HepG2 (cell line): ENCODE data around the gene CADM2. TPM values are rescaled to one million over a fixed set of nuclear protein-coding genes. Genes with fewer than 3 reads are reported as not detected.

Experiments
- ATAC-seq: fragments of 200-7000 bp; cut with Tn5 transposase; 3 replicates; pipeline ENCODE4 v1.9.1; 2020; ENCODE audit warnings: mild to moderate bottlenecking, moderate library complexity
- BruUV-seq: library from RNA; stranded (reverse); fragments of 400-500 nt; replicated peaks from 2 replicates; lab custom pipeline; 2021; lab: Mats Ljungman, UMichigan
- CTCF ChIA-PET: fragments of 300-600 bp; formaldehyde crosslinking; extraction: SDS; loops from one replicate; lab custom pipeline; 2021; ENCODE audit warnings: low total read pairs, inconsistent platforms, low intra/inter-chr PET ratio; lab: Yijun Ruan, JAX
- POLR2A ChIA-PET: fragments of 350-600 bp; sonication (Branson Sonifier 250); formaldehyde crosslinking; loops from one replicate; lab custom pipeline; 2020; ENCODE audit warnings: antibody characterized with exemption, inconsistent platforms; lab: Yijun Ruan, JAX
- DNase-seq: peaks from one replicate; pipeline ENCODE4 v3.0.0-alpha.2; 2015; ENCODE audit warnings: low spot score
- FAIRE-seq: peaks from 3 replicates; lab custom pipeline; 2011; peaks lifted over from hg19 to GRCh38; lab: Jason Lieb, UNC
- H2AFZ ChIP-seq: one replicate; pipeline ENCODE4 v1.6.1; 2011; ENCODE audit warnings: low read length, inconsistent platforms
- H3K27ac ChIP-seq: fragments of 300-600 bp; 3 replicates; pipeline ENCODE4 v1.8.0; 2011; ENCODE audit warnings: mixed run types, mild to moderate bottlenecking, mixed read lengths, low read length, inconsistent platforms; ENCODE audit not compliant: insufficient read depth; ENCODE audit errors: extremely low read length
- H3K27me3 ChIP-seq, 2 experiments: fragments of 200-600 bp in 1 of 2; 2 replicates in 1 of 2; 3 replicates in 1 of 2; pipeline versions ENCODE4 v1.6.0 to v1.8.0; 2011; ENCODE audit warnings: low read length in 2 of 2, mild to moderate bottlenecking in 2 of 2, moderate library complexity in 2 of 2, inconsistent platforms in 1 of 2; ENCODE audit not compliant: insufficient read depth in 2 of 2, control insufficient read depth in 1 of 2
- H3K36me3 ChIP-seq, 2 experiments: fragments of 200-600 bp in 1 of 2; replicated peaks in 1 of 2; 2 replicates in 1 of 2; 3 replicates in 1 of 2; pipeline versions ENCODE4 v1.5.1 to v1.8.0; 2011; ENCODE audit warnings: low read length in 2 of 2, inconsistent platforms in 1 of 2; ENCODE audit not compliant: insufficient read depth in 2 of 2, control insufficient read depth in 1 of 2
- H3K4me1 ChIP-seq: 2 replicates; pipeline ENCODE4 v1.5.1; 2012; ENCODE audit warnings: low read length, inconsistent platforms; ENCODE audit not compliant: insufficient read depth
- H3K4me2 ChIP-seq: 2 replicates; pipeline ENCODE4 v1.6.0; 2011; ENCODE audit warnings: low read depth, low read length, inconsistent platforms
- H3K4me3 ChIP-seq, 3 experiments: fragments of 200-600 bp in 1 of 3; sonication (generic), shearing (Covaris generic) in 1 of 3; replicated peaks in 1 of 3; 2 replicates each; pipeline ENCODE4 v1.5.1; 2011 to 2016; ENCODE audit warnings: low read length in 3 of 3, inconsistent platforms in 2 of 3, low read depth in 2 of 3, mild to moderate bottlenecking in 2 of 3, control low read depth in 1 of 3, mixed read lengths in 1 of 3; ENCODE audit not compliant: insufficient read depth in 1 of 3
- H3K79me2 ChIP-seq: one replicate; pipeline ENCODE4 v1.6.1; 2011; ENCODE audit warnings: low read length, inconsistent platforms; ENCODE audit not compliant: insufficient read depth
- H3K9ac ChIP-seq: 2 replicates; pipeline ENCODE4 v1.6.0; 2011; ENCODE audit warnings: mild to moderate bottlenecking, low read depth, low read length, inconsistent platforms; ENCODE audit not compliant: insufficient read depth
- H3K9me3 ChIP-seq: 2 replicates; pipeline ENCODE4 v1.5.1; 2012; ENCODE audit warnings: mild to moderate bottlenecking, low read length
- H4K20me1 ChIP-seq: 2 replicates; pipeline ENCODE4 v1.6.0; 2011; ENCODE audit warnings: inconsistent platforms, mild to moderate bottlenecking, low read length, moderate library complexity; ENCODE audit not compliant: insufficient read depth
- DPF2 ChIP-seq: sonication (generic); formaldehyde crosslinking; IDR thresholded peaks from 2 replicates; pipeline ENCODE4 v1.4.0; 2020; ENCODE audit warnings: mild to moderate bottlenecking, low read depth, missing genetic modification reagents, borderline replicate concordance
- GMEB1 ChIP-seq: sonication (generic); formaldehyde crosslinking; IDR thresholded peaks from 2 replicates; pipeline ENCODE4 v1.5.1; 2020; ENCODE audit warnings: missing genetic modification reagents, mild to moderate bottlenecking, borderline replicate concordance
- HHEX ChIP-seq: IDR thresholded peaks from 2 replicates; pipeline ENCODE4 v1.6.1; 2016; ENCODE audit warnings: control low read depth
- HMGA1 ChIP-seq: sonication (generic); formaldehyde crosslinking; conservative IDR thresholded peaks from 2 replicates; pipeline ENCODE4 v1.4.0; 2020; ENCODE audit warnings: missing genetic modification reagents
- IKZF1 ChIP-seq: fragments of 450-650 bp; IDR thresholded peaks from 2 replicates; pipeline ENCODE4 v1.7.1; 2016
- MTF2 ChIP-seq: sonication (generic); formaldehyde crosslinking; IDR thresholded peaks from 2 replicates; pipeline ENCODE4 v1.5.0; 2020; ENCODE audit warnings: missing genetic modification reagents, borderline replicate concordance
- PAX8 ChIP-seq: sonication (generic); formaldehyde crosslinking; IDR thresholded peaks from 2 replicates; pipeline ENCODE4 v1.8.0; 2022; ENCODE audit warnings: mild to moderate bottlenecking, missing genetic modification reagents, borderline replicate concordance
- RFXANK ChIP-seq: IDR thresholded peaks from 2 replicates; pipeline ENCODE4 v1.6.1; 2016
- SP4 ChIP-seq: sonication (generic); formaldehyde crosslinking; IDR thresholded peaks from 2 replicates; pipeline ENCODE4 v1.8.1; 2023; ENCODE audit warnings: mild to moderate bottlenecking, missing genetic modification reagents
- ZBTB21 ChIP-seq: sonication (generic); formaldehyde crosslinking; IDR thresholded peaks from 2 replicates; pipeline ENCODE4 v1.4.0; 2020; ENCODE audit warnings: missing genetic modification reagents
- ZFP1 ChIP-seq: IDR thresholded peaks from 2 replicates; pipeline ENCODE4 v1.6.1; 2016
- ZNF138 ChIP-seq: sonication (generic); formaldehyde crosslinking; IDR thresholded peaks from 2 replicates; pipeline ENCODE4 v1.5.0; 2020; ENCODE audit warnings: mild to moderate bottlenecking, low read depth, missing genetic modification reagents
- ZNF205 ChIP-seq: IDR thresholded peaks from 2 replicates; pipeline ENCODE4 v1.6.1; 2018; ENCODE audit warnings: missing biosample characterization, missing genetic modification reagents
- ZNF451 ChIP-seq: sonication (generic); formaldehyde crosslinking; IDR thresholded peaks from 2 replicates; pipeline ENCODE4 v1.5.0; 2020; ENCODE audit warnings: mild to moderate bottlenecking, missing genetic modification reagents
- ZNF672 ChIP-seq: sonication (generic); formaldehyde crosslinking; IDR thresholded peaks from 2 replicates; pipeline ENCODE4 v1.8.1; 2022; ENCODE audit warnings: missing genetic modification reagents
- ZNF816 ChIP-seq: sonication (generic); formaldehyde crosslinking; IDR thresholded peaks from 2 replicates; pipeline ENCODE4 v1.8.0; 2022; ENCODE audit warnings: missing genetic modification reagents, mild to moderate bottlenecking, borderline replicate concordance
- WGBS: methylation state at CpG from one replicate; pipeline ENCODE4 v1.1.6; 2017; ENCODE audit warnings: low lambda C conversion rate; 5-methylcytosine and 5-hydroxymethylcytosine counted together
- in situ Hi-C: cut with HindIII; loops from 2 replicates; pipeline ENCODE4 v1.10.0; 2017; ENCODE audit warnings: low pct_unique_long_range_greater_than_20kb; ENCODE audit not compliant: extremely low pct_ligation_motif_present
- intact Hi-C: fragments of 100-400 bp; cut with micrococcal nuclease; formaldehyde crosslinking; loops from one replicate; pipeline ENCODE4 v1.10.0; 2022; ENCODE audit not compliant: unreplicated experiment
- polyA plus RNA-seq, 8 experiments: library from polyadenylated mRNA; depleted of rRNA in 3 of 8; stranded (reverse) in 7 of 8; unstranded in 1 of 8; fragments of >200 nt; fragmentation: Illumina TruSeq in 4 of 8; extraction: Trizol in 4 of 8; gene quantifications; 2 replicates each; pipeline versions ENCODE4 v1.2.1 to v1.2.3, GENCODE V29; 2011 to 2016; ENCODE audit warnings: low read depth in 4 of 8, missing spikeins in 1 of 8, mixed read lengths in 1 of 8; ENCODE audit not compliant: insufficient read depth in 1 of 8
- total RNA-seq, 5 experiments: library from RNA; depleted of rRNA; stranded (reverse); fragments of >200 nt; fragmentation: Illumina TruSeq; extraction: Trizol; gene quantifications; 2 replicates each; pipeline ENCODE4 v1.2.3, GENCODE V29; 2016; ENCODE audit warnings: low read depth in 1 of 5
- TF ChIP-seq, protein P1 (sequence below): sonication (generic); formaldehyde crosslinking; IDR thresholded peaks from 2 replicates; pipeline ENCODE4 v1.4.0; 2020; ENCODE audit warnings: mild to moderate bottlenecking, low read depth, missing genetic modification reagents

The CADM2 gene
- total and polyA plus RNA-seq, 2 of the 13 experiments (the other 11 are each of a cell fraction or from before 2014, with no cell fraction given), result not detected

GRCh38 chr3:85330071-85330470 is 371.3 kb downstream of the CADM2 start:
- POLR2A ChIA-PET, result no interaction called here
- CTCF ChIA-PET, result no interaction called here
- no peak overlapping the region for H2AFZ ChIP-seq
- no peak for DNase-seq
- BruUV-seq, result no TSS peak
- H3K4me1 ChIP-seq, result no peaks in the 10 kb centered on the region
- H3K36me3 ChIP-seq, result no peaks in the 10 kb centered on the region
- no peaks in the 10 kb centered on the region for H4K20me1 ChIP-seq
- H3K4me3 ChIP-seq, result no peak overlapping the region
- in situ Hi-C loops (no loop called here), intact Hi-C loops (no loop called here)
- TF ChIP-seq ZNF672 (CRISPR knock-in tag) (no peak), ZFP1 (no peak), ZBTB21 (no peak), ZNF138 (CRISPR knock-in tag) (no peak), SP4 (no peak)
- H3K27ac ChIP-seq, result no peak overlapping the region
- no peaks in the 10 kb centered on the region for H3K27me3 ChIP-seq
- H3K9ac ChIP-seq, result no peak overlapping the region
- H3K9me3 ChIP-seq, result no peaks in the 10 kb centered on the region
- ATAC-seq, result no peak
- WGBS, result 1% methylated on average over 2 of the region's 2 CpGs
- H3K79me2 ChIP-seq, result no peaks in the 10 kb centered on the region
- FAIRE-seq, result no peak
- H3K4me2 ChIP-seq, result no peak overlapping the region

DNA sequence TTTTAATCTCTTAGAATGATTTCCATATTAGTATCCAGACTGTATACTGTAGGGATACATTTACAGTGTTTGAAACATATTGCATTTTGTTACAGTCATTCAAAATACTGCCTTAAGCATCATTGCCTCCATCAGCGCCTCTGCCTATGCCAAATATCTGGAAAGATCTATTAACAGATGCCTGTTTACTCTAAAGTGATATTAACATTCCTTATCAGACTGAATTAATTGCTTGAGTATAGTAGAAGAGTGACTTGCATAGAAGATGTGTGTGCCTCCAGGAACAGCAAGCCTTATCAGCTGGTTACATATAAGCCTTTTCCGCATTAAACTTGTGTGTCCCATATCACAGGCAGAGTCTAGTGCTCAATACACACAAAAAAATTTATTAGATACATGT is 379.1 kb downstream of the CADM2 start:
- Histone ChIP-seq H4K20me1 (no peaks in the 10 kb centered on the region), H3K4me3 (no peak overlapping the region), H3K4me1 (no peaks in the 10 kb centered on the region), H3K27ac (no peak overlapping the region), H3K9ac (no peak overlapping the region), H2AFZ (no peak overlapping the region), H3K4me2 (no peak overlapping the region), H3K36me3 (no peaks in the 10 kb centered on the region), H3K9me3 (no peaks in the 10 kb centered on the region), H3K79me2 (no peaks in the 10 kb centered on the region), H3K27me3 (no peaks in the 10 kb centered on the region)
- 3% methylated on average over 2 of the region's 2 CpGs for WGBS
- BruUV-seq, result no TSS peak
- TF ChIP-seq ZNF451 (CRISPR knock-in tag) (no peak), HMGA1 (CRISPR knock-in tag) (no peak), MTF2 (CRISPR knock-in tag) (no peak), GMEB1 (CRISPR knock-in tag) (no peak), PAX8 (no peak), ZNF816 (CRISPR knock-in tag) (no peak), DPF2 (no peak), ZNF205 (CRISPR knock-in tag) (no peak), HHEX (CRISPR knock-in tag) (no peak), RFXANK (CRISPR knock-in tag) (no peak), IKZF1 (no peak)
- TF ChIP-seq, protein P1, sequence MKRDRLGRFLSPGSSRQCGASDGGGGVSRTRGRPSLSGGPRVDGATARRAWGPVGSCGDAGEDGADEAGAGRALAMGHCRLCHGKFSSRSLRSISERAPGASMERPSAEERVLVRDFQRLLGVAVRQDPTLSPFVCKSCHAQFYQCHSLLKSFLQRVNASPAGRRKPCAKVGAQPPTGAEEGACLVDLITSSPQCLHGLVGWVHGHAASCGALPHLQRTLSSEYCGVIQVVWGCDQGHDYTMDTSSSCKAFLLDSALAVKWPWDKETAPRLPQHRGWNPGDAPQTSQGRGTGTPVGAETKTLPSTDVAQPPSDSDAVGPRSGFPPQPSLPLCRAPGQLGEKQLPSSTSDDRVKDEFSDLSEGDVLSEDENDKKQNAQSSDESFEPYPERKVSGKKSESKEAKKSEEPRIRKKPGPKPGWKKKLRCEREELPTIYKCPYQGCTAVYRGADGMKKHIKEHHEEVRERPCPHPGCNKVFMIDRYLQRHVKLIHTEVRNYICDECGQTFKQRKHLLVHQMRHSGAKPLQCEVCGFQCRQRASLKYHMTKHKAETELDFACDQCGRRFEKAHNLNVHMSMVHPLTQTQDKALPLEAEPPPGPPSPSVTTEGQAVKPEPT (CRISPR knock-in tag), result no peak
- FAIRE-seq, result no peak
- ChIA-PET POLR2A (no interaction called here), CTCF (no interaction called here)
- DNase-seq, result no peak
- ATAC-seq, result no peak
- intact Hi-C loops, result no loop called here
- in situ Hi-C loops, result no loop called here
